Measurements from ENCODE around the gene PRDM11.

The PRDM11 gene

DNA sequence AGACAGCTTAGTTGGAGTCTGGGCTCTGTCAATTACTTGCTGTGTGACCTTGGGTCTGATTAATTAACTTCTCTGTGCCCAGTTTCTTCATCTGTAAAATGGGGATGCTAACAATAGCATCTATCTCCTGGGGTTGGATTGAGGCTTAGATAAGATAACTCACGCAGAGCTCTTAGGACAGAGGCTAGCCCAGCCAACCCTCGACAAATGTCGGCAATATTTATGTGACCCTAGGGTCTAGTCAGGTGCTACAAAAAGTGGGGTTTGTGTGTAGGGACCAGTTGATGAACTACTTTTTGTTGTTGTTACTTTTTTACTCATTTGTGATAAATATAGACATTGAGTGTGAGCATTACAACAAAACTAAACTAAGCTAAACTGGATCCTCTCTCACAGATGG lies 117.3 kb downstream of the PRDM11 start:
- no peak for DNase-seq (ENCODE audit: low read depth in 2 of 2)

DNA sequence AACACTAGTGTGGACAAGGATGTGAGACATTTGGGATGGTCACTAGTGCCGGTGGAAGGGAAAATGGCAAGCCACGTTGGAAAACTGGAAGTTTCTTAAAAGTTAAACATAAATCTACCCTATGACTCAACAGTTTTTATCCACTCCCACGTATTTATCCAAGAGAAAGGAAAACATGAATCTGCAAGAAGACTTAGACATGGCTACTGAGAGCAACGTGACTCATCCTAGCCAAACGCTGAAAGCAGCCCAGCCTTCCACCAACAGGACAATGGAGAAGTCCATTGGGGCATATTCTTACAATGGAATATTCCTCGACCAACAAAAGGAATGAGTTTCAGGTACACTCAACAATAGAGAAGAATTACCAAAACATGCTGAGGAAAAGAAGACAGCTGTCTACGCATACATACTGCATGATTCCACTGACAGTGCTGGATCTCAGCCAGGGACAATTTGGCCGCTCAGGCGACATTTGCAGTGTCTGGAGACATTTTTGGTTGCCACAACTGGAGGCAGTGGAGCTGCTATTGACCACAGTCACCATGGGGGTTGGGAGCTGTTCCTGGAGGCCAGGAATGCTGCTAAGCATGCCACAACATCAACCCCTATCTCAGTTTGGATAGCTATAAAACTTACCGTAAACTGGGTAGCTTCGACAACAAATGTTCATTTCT lies 118.5 kb downstream of the PRDM11 start:
- DNase-seq (ENCODE audit: low read depth in 2 of 2), result no peak

DNA sequence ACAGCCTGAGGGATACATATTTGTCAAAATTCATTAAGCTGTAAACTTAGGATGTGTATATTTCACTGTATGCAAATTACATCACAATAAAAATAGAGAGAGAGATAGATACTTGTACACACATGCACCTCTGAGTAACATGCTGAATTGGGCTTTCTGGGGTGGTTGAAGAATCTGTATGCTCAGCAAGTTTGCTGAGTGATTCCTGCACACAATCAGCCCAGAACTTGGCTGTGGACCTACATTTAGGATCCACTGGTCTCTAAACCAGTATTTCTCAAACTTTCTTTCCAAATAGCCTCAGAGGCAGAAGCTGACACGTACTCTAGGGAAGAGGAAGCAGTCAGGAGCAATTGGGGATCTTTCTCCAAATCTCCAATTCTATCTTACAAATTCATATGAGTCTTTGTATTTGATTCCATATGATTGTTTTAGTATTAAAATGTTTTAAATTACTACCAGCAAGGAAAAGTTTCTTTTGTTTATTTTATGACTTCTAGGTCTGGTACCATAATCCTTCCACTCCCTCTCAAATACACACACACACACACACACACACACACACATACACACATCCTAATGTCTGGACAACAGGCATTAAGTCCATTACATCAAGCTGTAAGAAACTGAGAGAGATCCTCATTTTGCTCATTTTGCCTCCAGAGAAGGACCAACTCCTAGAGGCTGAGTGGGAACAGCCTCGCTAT lies 119.7 kb downstream of the PRDM11 start:
- DNase-seq (ENCODE audit: low read depth in 2 of 2), result no peak

DNA sequence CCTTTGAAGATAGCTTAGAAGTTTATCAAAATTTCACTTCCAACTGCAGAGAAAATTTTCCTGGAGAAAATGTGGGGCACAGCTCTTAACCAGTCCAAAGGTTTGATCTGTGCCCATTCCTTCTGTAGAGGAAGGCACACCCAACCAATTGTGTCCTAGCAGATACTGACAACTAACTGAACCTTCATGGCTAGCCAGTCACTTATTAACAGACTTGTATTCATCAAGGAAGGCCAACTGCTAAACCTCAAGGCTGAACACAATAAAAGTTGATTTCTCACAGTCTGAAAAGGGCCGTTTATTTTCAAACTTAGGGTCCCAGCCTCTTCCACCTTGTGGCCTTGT lies 120.2 kb downstream of the PRDM11 start:
- no peak for DNase-seq (ENCODE audit: low read depth in 2 of 2)

DNA sequence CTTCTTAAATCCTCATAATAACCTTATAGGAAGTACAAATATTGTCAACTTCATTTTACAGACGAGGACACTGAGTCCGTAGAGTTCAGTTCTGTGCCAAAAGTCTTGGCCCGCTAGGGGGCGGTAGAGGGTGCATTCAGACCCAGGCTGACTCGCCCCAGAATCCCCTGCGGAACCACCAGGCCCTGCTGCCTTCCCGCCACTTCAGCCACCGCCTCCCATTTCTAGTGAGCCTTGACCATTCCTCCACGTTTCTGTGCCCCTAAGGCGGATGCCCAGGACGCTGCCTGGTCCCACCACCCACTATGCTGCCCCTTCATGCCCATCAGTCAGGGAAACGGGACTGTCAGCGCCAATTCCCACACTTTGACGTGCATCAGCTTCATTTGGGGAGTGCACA lies 120.6 kb downstream of the PRDM11 start:
- no peak for DNase-seq (ENCODE audit: low read depth in 2 of 2)

DNA sequence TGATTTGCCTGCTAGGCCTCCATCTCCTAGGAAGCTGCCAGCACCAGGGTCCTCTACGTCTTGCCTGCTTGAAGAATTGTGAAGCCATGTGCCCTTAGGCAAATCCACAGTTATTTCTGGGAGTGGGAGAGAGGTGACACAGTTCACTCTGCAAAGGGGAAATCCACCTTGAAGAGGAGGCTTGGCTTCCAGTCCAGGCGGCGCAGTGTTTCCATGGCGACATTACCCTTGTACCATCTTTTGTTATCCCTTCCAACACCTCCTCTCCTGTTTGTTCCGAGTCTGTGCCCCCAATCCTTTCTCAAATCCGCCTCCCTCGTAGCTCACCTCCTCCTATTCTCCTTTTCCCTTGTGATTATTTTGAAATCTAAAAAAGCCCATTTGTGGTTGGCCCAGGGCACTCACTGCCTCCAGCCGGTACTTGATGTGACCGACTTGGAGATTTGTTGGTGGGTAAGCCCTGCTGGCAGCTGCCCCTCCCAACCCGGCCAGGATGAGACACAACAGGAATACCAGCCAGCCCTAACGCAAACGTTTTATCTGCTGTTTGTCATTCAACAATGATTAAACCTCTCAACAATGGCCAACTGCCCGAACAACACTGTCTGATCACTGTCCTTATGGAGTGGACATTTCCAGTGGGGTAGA lies 121.3 kb downstream of the PRDM11 start:
- no peak for DNase-seq (ENCODE audit: low read depth in 2 of 2)

DNA sequence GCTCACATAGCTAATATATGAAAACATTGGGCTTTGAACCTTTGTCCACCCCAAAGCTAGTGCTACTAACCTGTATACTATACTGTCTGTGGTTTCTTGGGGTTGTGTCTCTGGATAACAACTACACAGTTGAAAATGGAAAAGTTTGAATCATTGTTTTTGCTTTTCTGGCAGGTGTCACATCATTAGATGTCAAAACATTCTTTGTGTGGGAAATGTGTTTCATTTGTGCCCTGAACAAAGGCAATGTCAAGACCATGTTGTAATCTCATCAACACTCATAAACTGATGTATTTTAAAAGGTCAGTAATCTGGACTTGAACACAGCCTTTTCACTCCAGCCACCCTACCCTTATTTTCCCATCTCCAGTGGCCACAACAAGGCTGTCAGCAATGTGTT lies 123.2 kb downstream of the PRDM11 start:
- DNase-seq (ENCODE audit: low read depth in 2 of 2), result no peak

DNA sequence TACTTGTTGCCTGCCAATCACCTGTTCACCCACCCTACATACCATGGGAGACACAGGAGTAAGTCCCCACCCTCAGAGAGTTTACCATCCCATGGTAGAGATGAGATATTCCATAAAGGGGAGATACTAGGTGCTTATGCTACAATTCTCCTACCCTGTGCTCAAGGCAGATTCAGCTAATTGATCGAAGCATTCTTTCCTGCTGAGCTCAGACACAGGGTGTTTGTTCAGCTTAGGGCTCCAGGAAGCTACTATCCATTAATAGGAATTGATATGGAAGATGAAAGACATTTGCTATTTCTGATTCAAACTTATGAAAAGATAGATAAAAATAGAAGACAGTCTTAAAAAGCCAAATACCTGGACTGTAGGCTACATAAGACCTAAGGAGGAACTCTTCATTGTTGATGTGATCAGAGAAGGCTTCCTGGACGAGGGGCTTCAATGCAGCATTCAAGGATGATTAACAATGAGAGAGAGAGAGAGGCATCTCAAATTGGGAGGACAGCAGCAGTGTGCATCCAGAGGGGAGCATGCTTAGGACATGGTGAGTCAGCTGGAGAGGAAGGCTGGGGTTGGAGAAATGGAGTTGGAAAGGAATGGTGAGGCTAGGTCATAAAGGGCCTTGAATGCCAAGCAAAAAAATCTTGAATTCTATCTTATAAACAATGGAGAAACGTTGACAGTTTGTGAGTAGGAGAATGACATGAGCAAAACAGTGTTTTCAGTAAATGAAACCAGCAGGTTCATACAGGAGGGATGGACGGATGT lies 124.7 kb downstream of the PRDM11 start:
- DNase-seq (ENCODE audit: low read depth in 2 of 2), result no peak

DNA sequence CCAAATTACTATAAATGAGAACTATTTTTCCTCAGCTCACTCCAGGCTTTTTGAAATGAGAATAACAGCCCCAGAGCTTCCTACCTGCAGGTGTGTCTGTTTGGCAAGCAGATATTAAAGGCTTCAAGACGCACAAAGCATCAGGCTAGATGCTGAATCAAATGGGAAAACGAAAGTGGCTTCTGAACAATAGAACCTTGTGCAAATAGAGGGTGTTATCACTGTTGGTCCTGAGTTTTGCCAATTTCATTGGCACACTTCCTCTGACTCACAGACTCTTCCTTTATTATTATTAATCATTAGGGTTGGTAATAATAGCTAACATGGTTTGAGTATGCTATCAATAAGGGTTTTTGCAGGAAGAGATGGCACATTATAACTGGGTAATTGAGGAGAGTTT lies 126.3 kb downstream of the PRDM11 start:
- DNase-seq (ENCODE audit: low read depth in 2 of 2), result no peak

DNA sequence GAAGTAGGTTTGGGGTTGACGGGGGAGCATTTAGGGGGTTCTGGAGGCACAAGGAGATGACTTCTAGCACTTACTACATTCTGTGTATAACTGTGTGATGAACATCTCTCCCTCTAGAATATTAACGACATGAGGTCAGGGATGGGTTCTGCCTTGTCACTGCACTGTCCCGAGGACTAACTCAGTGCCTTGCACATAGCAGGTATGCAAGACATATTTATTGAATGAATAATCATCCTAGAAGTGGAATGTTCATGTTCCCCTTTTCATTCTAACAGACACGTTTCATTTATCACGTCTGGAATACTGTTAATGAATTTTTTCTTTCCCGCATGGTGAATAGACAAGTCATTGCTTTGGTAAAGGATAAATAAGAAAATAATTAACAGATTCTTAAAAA lies 127.1 kb downstream of the PRDM11 start:
- DNase-seq (ENCODE audit: low read depth in 2 of 2), result no peak

DNA sequence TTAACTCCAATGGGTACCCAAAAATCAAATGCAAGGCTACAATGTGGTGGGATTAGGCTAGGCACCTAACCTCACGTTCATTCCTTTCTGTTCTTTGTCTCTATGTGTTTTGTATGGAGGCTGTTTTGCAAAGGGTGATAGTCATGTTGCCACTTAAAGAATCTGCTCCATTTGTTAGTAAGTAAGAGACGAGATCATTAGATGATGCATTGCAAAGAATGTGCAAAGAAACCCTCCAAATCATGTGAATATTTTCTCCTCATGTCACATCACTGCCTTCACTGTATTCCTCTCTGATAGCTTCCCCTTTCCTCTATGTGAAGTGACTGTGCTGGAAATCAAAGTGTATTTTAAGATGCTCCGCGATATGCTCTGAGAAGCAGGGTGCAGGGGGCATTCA lies 127.8 kb downstream of the PRDM11 start:
- DNase-seq (ENCODE audit: low read depth in 2 of 2), result no peak

DNA sequence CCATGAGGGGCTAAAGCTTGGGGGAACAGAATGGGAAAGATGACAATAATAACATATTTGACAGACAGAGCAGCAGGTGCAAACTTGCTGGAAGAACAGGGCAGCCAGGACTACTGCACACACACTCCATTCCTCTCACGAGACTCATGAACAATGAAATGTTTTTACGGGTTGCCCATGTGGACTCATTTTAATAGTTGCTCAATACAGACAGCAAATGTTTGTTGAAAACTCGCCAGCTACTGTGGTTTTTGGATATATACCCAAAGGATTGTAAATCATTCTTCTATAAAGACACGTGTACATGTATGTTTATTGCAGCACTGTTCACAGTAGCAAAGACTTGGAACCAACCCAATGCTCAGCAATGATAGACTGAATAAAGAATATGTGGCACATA lies 129.4 kb downstream of the PRDM11 start:
- no peak for DNase-seq (ENCODE audit: low read depth in 2 of 2)

DNA sequence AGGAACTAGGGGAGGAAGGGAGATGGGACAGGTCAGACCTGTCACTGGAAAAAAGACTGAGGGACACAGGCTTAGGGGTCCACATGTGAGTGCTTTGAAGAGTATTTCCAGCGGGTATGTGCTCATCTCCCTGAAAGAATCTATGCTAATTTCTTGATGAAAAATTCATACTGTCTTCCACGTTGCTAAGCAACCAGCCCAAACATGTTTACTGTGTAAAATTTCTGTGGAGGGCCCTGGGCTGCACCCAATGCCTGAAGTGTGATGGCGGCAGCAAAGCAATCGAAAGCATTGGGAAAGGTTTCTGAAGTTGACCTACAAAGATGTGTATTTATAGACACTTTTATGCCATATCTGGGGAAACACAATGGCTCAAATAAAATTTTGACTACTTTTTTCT lies 132.3 kb downstream of the PRDM11 start:
- DNase-seq (ENCODE audit: low read depth in 2 of 2), result no peak

DNA sequence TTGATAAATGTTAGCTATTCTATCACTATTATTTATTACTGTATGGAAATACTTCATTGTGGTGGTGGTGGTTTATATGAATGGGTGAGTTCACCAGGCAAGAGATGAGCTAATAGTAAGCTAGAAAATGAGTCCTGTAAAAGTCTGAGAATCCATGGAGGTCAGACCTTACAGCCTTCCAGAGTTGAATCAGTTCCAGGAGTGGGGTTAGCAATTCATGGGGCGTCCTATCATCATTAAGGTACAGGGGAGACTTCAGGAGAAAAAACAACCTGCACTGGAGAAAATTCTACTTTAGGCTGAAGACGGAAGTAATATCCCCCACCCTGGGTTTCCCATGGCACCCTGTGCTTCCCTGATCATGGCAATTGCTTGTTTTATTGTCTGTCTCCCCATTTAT lies 133.2 kb downstream of the PRDM11 start:
- DNase-seq (ENCODE audit: low read depth in 2 of 2), result no peak

DNA sequence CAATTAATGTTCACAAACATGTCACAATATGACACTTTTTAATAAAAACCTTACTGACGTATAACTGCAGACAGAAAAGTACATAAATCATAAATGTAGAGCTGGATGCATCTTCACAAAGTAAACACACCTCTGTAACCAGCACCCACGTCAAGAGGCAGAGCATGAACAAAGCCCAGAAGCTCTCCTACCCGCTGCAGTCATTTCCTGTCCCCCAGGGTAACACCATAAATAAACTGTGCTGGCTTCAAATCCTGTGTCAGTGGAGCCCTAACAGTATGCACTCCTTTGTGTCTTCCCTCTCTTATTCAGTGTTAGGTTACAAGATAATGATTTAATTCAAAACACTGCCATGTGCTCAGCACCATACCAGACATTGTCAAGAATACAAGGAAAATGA lies 134.0 kb downstream of the PRDM11 start:
- no peak for DNase-seq (ENCODE audit: low read depth in 2 of 2)

DNA sequence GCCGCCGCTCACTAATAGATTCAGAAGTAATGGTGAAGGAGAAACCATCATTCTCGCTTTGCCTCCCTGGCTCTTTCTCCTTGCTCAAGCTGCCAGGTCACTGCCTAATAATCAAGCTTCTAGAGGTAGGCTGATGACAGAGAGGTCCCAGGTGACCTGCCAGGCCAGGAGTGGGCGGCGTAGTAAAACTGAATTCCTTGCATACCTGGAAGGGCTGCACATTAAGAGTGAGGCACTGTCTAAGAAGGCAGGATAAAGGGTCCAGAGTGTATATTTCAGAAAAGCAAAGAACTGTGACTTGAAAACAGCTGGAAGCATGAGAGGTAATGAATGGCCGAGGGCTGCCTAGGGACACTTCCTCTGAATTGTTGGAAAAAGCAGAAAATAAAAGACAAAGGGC lies 135.6 kb downstream of the PRDM11 start:
- no peak for DNase-seq (ENCODE audit: low read depth in 2 of 2)
